Measurements from ENCODE around the gene JAKMIP2.

DNA sequence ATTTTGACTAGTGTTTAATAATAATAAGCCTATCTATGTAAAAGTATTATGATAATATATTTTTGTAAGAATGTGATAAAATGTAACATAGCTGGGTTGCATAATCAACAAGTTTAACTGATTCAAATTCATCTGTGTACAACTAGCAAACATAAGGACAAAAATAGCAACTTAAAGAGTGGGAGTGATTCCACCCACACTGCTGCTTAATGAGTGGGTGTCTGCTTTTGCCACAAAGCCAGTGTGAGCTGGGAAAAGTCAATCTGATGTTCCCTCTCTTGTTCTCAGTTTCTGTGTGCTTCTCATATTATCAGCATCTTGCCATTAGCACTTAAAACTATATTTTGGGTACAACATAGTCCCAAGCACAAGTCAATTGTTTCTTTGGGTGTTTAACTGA is 161.5 kb downstream of the JAKMIP2 start:
- TF ChIP-seq, protein P1, sequence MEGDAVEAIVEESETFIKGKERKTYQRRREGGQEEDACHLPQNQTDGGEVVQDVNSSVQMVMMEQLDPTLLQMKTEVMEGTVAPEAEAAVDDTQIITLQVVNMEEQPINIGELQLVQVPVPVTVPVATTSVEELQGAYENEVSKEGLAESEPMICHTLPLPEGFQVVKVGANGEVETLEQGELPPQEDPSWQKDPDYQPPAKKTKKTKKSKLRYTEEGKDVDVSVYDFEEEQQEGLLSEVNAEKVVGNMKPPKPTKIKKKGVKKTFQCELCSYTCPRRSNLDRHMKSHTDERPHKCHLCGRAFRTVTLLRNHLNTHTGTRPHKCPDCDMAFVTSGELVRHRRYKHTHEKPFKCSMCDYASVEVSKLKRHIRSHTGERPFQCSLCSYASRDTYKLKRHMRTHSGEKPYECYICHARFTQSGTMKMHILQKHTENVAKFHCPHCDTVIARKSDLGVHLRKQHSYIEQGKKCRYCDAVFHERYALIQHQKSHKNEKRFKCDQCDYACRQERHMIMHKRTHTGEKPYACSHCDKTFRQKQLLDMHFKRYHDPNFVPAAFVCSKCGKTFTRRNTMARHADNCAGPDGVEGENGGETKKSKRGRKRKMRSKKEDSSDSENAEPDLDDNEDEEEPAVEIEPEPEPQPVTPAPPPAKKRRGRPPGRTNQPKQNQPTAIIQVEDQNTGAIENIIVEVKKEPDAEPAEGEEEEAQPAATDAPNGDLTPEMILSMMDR (conservative IDR thresholded peaks at IDR 0.05 in 1 of 2, IDR thresholded peaks at IDR 0.05 in 1 of 2; ENCODE audit: extremely low read depth in 1 of 2, insufficient read depth in 1 of 2, low read depth in 1 of 2, low read length in 2 of 2) = no peak
- TF ChIP-seq EZH2 (IDR thresholded peaks at IDR 0.05; ENCODE audit: borderline replicate concordance, low read length) = no peak

Data from mammary epithelial cell (primary cell).